ENCODE results near the gene FANCI.

Gene FANCI

DNA sequence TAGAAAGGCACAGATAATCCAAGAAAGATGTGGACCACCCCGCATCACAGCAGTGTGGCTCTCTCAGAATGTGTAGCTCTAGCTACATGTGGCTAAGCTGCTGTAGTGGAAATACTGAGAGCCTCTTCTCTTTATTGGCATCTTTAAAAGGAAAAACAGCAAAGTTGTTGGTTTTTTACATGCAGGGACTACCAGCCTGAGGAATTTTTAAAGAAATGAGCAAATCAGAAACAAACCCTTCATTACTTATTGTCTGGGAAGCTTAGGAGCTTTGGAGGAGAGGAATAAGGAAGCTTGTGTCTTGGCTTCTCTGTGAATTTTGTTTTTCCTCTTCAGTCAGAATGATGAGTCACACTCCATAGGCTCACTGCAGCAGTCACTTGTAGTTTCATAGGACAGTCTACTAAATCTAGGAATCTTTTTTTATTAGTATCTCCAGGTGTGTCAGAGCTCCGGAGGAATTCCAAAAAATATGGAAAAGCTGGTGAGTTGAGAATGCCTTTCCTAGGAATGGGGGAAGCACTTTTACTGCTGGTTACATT, 63.3 kb downstream of the FANCI start:
- DNase-seq (ENCODE audit: low read depth, low spot score): no peak

DNA sequence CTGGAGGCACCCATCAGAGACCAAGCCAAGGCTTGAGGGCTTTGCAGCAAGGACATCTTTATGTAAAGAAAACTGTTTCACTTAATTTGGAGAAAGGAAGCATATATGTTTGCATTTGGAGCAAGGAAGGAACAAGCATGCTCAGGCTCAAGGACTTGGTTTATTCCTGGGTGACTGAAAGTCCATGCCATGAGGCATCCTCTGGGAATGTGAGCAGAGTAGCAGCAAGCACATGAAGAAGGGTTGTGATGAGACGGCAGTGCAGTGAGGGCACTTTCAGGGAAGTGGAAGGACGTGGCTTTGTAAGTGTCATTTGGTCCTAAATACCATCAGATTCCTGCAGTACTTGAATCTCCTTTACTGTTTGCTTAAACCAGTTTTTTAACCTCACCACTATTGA, 64.0 kb downstream of the FANCI start:
- DNase-seq (ENCODE audit: low read depth, low spot score): no peak

DNA sequence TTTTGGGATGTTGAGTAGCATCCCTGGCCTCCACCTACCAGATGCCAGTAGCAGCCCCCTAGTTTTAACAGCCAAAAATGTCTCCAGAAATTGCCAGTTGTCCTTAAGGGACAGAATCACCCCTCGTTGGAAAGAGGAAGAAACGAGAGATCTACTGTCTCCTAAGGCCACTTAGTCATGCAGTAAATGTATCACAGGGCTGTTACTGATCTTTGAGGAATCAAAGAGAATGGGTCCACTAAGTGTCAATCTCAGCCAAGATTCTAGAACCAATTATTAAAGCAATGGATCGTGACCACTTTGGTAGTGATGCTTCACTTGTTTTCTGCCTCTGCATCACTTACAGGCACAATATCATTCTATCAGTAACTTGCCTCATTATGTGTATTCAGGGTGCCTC, 64.5 kb downstream of the FANCI start:
- no peak for DNase-seq (ENCODE audit: low read depth, low spot score)

DNA sequence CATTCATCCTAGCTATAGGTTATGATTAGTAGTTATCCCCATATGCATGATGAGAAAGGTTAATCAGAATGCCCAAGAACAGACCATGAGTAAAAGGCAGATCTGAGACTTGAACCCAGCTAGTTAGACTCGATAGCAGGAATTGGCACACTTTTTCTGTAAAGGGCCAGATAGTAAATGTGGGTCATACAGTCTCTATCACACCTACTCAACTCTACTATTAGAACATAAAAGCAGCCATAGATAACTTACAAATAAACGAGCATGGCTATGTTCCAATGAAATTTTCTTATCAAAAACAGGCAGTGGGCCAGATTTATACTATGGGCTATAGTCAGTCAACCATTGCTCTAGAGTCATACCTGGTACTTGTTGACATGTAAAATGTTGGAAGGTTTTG, 66.2 kb downstream of the FANCI start:
- DNase-seq (ENCODE audit: low read depth, low spot score): no peak

DNA sequence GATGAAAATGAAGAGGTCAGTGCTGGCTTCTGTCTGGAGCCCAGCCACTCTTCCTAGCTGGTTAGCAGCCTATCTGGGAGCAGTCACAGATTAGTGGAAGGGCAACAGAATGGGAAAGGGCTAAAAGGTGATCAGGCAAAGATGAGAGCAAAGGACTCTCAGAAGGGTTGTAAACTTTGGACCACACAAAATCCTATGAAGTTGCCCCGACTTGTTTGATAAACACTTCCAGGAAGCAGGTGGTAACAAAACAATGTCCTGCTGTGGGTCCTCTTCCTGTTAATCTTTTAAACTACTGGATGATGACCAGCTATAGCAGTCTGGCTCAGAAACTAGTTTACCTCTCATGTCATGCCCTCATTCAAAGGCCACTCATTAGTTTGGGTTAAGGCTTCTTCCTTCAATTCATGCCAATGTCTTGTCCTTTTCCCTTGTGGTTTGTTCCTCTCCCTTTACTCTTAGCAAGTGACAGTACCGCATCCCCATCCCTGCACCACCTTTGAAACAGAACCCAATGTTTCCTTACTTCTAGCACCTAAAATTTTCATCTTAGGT, 71.7 kb downstream of the FANCI start:
- DNase-seq (ENCODE audit: low read depth, low spot score): no peak

DNA sequence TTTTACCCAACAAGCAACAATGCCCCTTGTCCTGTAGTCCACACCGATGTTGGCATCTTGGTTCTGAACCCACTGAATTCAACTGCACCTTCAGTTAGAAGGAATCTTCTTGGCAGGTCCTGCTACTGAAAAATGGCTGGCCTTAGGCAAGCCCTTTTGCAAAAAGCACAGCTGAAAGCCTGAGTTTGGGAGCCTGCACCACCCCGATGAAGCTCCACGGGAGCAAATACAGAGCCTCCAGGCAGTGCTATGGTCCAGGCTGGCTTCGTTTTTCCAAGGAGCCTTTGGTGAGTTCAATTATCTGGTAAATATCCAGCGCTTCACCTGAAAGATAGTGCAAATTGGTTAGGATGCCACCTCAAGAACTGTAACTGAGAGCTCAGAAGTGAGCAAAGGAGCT, 72.7 kb downstream of the FANCI start:
- no peak for DNase-seq (ENCODE audit: low read depth, low spot score)

DNA sequence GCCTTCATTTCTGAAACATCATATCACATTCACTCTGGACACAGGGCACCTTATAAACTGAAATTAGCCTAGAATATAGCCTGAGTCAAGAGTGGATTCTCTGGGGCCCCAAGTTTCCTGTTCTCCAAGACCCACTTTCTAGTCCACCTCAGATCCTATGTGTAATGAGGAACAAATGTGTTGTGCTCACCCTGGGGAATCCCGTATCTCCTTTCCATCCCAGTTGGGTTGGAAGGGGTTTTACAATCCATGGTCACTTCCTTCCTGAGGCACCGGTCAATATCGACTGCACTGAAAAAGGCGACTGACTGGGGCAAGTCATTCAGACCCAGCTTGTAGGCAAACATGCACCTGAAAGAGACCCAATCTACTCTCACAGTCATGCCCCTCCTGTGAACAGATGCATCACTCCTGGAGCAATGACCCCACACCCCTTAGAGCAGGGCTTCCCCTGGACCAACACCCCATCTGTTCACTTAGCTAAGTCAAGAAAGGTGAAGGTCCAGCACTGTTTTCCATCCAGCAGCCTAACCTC, 73.5 kb downstream of the FANCI start:
- DNase-seq (ENCODE audit: low read depth, low spot score): no peak

DNA sequence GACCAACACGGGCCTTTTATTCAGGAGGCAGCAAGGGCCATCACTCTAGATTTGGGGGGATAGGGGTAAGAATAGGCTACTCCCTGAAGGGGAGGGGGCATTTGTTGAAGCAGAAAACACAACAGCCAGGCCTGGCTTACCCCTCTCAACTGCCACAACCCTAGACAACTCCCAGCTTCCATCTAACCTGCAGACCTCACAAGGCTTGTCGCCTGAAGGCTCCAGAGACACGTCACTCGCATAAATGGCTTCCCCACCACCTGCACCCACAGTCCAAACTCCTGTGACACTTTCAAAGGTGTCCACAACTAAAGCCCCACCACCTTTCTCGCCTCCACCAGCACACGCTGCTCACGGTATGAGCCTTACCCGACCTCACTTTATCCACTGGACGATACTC, 75.9 kb downstream of the FANCI start:
- DNase-seq (ENCODE audit: low read depth, low spot score): no peak

DNA sequence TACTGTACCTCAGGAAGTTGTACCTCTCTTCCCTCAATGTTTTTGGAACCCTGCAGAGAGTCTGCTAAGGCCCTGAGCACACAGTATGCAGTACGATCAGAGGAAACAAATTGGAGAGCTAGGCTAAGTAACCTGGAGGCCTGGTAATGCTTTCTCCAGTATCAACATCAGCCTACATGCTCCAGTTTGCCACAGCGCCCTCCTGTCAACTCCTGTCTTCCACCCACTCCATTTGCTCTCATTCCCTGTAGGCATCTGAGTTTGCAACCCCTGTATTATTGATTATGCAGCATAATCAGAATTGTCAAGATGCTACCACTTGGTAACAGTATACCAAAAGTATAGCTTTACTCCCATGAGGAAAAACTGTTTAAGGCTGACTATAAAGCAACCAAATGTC, 76.4 kb downstream of the FANCI start:
- DNase-seq (ENCODE audit: low read depth, low spot score): no peak

DNA sequence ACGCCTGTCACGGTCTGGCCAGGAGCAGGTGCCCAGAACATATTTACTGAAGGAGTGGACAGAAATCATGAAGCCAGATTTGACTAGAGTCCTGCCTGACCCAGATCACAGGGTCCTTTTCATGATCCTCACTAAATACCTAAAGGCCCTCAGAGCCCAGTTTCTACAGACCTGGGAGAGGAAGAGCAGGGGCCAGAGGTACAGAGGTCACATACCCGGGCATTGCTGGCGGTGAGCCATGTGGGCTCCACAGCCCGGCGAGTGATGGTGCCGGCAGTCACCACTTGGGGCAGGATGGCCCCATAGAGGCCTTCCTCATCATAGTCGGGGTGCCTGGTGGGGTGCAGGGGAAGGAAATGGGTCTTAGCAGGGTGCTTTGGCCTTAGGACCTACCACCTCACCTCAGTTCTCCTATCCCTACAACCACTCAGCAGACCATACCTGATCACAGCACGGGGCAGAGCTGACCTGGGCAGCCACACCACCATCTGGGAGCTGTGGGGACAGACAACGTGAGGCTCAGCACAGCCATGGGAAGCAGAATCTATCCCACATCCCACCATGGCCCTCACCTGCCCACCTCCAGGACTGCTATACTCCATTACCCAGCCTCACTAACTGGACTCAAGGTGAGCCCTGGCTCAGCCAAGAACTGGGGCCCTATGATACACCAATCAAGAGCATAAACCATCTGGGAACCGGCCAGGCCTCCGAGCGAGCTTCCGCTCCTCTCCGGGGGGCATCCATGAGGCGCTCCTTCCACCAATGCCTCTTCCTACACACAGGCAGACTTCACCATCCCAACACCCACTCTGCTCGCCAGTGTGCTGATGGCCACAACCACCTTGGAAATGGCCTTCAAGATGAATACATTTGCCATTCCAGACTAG, 78.0 kb downstream of the FANCI start:
- DNase-seq (ENCODE audit: low read depth, low spot score): no peak

DNA sequence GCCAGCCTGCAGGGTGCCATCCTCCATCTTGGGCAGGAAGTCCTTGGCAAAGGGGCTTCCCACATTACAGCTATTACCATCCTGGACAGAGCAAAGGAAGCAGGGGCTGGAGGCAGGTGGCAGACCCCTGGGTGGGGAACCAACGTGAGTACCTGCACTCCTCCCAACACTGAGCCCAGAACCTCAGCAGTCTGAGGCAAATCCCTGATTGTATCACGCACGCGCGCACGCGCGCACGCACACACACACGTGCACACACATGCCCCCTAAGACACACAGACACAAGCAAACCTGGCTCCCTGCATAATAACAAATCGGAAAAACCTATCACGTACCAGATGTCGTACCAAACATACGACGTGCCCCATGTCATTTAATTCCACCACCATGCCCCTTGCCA, 79.0 kb downstream of the FANCI start:
- DNase-seq (ENCODE audit: low read depth, low spot score): no peak

DNA sequence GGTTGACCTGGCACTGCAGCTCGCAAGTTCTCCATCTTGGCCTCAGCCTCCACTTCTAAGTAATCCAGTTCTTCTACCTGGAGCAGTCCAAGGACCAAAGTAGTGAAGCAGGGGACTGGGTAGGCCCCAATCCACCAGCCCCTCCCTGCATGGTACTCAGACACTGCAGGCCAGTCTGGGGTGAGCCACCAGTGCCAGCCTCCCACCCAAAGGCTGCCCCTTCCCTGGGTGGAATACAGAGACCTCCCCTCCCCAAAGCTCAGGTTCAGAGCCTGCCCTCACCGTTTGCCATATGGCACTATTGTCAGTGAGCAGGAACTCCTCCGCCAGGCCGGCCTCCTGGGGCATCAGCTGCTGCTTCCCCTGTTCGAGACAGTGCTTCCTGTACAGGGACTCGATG, 80.0 kb downstream of the FANCI start:
- DNase-seq (ENCODE audit: low read depth, low spot score): no peak

DNA sequence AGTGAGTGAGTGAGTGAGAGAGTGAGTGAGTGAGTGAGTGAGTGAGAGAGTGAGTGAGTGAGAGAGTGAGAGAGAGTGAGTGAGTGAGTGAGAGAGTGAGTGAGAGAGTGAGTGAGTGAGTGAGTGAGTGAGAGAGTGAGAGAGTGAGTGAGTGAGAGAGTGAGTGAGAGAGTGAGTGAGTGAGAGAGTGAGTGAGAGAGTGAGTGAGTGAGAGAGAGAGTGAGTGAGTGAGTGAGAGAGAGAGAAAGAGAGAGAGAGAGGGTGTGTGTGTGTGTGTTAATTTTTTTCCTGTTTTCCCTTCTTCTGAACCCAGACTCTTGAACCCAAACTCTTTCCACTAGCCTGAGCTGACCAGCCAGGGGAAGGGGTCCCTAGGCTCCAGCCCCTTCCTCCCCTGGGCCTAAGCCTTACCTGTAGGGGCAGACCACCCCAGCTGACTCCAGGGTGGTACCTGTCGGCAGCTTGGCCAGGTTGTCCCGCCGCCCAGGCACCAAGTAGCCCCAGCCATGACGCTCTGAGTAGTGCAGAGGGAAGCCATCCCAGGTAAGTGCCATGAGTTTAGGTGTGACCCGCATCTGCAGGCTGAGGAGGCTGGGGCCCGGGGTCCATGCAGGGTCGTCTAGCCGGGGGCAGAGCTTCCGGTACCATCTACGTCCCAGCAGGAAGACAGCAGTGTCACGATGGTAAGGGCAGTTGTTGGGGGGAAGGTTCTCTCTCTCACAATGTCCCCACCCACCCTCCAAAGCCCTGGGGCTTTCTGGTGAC, 81.4 kb downstream of the FANCI start:
- DNase-seq (ENCODE audit: low read depth, low spot score): no peak

DNA sequence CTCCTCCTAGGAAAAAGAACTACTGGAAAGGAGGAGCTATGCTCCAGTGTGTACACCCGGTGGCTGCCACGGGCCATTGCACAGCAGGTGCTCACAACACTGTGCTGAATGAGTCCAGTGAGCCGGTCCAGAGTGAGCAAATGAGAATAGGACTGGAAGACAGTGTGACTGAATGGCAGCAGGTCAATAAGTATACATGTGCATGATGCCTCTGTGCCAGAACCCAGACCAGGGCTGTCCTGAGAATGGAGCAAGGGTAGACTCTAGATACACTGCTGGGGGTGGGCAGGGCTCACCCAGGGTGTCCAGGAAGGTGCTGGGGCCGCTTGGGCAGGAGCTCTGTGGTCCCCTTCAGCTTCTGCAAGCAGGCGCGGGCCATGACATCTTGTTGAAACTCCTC, 82.5 kb downstream of the FANCI start:
- no peak for DNase-seq (ENCODE audit: low read depth, low spot score)

DNA sequence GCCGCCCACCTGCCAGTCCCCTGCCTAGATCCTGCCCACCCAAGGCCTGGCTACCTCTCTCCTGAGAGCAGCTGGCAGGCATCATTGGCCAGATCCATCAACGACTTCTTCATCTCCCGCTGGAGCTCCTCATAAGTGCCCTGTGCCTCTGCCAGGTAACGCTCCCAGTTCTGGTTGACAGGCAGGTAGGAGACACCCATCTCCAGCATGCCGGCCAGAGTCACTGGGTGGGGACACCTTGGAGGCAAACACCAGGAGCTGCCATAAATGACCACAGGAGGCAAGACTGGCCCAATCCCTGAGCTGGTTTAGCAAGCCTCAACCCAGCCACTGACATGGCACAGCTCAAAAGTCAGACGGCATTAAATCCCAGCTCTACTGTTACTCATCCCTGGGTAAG, 83.3 kb downstream of the FANCI start:
- no peak for DNase-seq (ENCODE audit: low read depth, low spot score)

DNA sequence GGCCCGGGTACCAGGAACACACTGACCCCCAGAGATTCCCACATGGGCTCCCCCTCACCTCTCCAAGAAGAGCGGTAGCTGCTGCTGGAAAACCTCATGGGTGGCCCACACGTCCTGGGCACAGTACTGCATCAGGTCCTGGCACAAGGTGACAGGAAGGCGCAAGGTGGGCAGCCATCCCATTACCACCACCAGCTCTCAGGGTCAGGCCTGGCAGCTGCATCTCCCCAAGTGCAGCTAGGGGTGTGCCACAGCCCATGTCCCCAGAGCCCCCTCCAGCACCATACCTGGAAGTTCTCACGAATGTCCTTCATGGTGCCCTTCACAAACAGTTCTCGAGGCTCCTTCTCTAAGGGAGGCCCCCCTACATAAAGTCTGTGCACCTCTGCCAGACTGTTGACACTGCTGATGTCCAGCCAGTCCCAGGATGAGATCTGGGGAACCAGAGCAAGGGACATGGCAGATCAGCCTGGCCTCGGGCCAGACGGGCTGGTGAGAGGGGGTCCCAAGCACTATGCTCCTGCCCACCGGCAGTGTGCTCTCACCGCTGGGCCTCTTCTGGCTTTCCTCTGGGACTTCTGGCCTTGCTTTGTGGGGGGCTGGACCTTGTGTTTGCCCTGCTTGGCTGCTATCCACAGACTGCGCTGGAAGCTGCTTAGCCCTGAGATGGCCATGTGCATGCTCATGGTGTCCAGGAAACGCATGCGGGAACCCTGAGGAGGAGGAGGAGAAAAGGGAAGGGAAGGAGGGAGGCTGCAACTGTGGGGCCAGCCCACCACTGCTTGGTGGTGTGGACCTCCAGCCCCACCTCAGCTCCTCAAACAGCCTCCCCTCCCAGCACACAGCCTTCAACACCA, 84.8 kb downstream of the FANCI start:
- DNase-seq (ENCODE audit: low read depth, low spot score): no peak

DNA sequence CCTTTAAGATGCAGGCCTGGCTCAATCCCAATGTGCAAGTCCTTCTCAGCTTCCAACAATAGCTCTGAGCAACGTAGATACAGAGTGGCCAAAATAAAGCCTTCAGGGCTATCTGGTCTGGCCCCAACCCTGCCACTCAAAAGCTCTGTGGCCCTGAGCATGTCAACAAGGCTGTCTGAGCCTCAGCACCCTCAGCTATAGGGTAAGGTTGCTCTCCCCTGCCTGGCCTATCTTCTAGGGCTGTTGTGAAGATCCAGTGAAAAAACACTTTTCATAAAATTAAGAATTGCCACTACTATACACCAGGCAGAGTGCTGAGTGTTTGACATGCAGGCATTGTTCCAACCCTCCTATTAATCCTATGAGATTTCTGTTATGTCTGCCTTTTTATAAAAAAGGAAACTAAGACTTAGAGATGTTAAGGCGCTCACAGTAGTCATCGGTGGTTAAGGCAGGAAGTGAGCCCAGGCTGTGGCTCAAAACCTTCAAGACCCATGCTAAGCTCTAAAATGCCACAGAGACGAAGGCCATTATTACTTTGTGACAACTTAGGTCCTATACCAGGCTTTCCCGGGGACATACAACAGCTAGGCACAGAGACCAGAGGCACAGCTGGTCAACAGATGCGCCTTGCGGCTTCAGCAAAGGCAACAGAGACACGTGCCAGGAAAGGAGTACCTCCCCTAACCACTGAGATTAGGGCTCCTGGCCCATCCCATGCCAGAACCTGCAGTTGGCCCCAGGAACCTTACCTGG, 85.7 kb downstream of the FANCI start:
- DNase-seq (ENCODE audit: low read depth, low spot score): no peak

DNA sequence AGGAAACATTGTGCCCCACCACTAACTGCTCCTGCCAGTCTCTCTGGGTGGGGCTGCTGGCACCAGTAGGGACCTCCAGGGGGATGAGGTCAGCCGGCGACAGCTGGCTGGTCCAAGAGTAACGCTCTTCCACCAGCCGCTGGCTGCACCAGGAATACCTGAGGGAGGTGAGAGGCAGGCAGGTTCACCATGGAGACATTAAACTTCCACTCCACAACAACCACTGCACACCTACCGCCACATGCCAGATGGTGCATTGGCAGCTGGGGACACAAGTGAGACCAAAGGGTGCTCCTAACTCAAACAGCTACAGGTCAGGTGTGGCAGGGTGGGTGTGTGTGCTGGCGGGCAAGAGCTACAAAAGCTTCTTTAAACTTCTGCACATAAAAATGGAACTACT, 86.3 kb downstream of the FANCI start:
- DNase-seq (ENCODE audit: low read depth, low spot score): no peak

DNA sequence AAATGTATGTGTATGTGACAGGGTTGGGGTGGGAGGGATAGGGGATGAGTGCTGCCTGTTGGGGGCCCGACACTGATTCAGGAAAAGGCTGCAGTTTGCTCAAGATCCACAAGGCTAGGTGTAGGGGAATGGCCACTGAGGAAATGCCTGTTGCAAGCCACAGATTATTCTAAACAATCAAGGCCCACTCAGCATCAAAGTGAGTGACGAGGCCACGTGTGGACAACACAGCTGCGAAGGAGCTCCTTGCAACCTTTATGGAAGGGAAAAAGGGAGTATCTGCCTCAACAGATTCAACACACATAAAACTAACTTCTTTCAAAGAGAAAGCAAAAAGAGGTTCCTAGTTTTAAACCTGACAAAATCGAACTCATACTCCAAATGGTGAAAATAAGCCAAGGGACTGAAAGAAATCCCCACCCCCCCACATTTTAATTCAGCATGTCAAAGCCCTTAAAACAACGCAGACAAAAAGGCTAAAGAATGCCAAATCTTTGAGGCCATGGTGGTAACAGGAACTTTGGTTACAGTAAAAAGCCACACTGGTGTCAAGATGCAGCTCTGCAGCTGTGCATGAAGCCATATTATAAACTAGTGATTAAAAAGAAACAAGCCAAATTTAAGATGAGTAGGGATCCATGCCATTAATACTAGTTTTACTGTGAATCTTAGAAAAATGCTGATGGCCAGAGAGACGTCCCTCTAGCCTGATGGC, 87.3 kb downstream of the FANCI start:
- DNase-seq (ENCODE audit: low read depth, low spot score): no peak

DNA sequence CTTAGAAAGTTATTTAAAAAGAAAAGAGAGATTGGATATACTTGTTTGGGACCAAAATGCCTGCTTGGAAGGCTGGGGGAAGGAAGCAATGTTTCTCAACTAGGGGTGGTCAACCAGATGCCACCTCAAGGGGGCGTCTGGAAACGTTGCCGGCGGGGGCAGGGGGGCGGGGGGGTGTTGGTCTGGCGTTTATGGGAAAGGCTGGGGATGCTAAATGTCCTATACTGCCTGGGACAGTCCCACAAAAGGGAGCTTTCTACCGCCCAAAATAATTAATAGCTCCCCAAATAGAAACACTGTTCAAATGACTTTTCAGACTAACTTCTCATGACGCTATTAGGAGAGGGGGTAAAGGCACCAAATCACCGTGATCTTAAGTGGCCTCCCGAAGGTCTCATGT, 88.7 kb downstream of the FANCI start:
- no peak for DNase-seq (ENCODE audit: low read depth, low spot score)
